ENCODE data around the gene GRM1.

- no peak for TF ChIP-seq CTCF (IDR thresholded peaks at IDR 0.05)
- TF ChIP-seq POLR2AphosphoS5 (IDR thresholded peaks at IDR 0.05): no peak
- no peak for TF ChIP-seq POLR2A (IDR thresholded peaks at IDR 0.05)
Observed at GRCh38 chr6:146092961-146093686, 64.3 kb downstream of the GRM1 start.

All from stomach (tissue), 4 donors.